Measurements from ENCODE around the gene FOSL2. TPM values are rescaled to one million over a fixed set of nuclear protein-coding genes. Genes with fewer than 3 reads are reported as not detected.

The FOSL2 gene
- polyA plus RNA-seq, 3 donors = 24.8 to 270 (median 28.6) TPM

DNA sequence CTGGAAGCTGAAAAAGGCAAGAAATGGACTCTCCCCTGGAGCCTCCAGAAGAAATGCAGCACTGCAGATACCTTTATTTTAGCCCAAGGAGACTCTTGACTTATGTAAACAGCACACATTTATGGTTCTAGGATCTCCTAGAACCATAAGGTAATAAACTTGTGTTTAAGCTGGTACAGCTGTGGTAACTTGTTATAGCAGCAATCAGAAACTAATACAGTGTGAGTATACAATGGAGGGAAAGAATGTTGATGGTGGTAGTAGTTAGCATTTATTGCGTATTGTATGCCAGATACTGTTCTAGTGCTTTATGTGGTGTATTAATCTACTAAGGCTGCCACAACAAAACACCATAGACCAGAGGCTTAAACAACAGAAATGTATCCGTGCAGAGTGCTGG, 40.6 kb downstream of the FOSL2 start:
- Histone ChIP-seq H3K27ac (ENCODE audit: low read depth in 1 of 2, low read length in 2 of 2) (no peak overlapping the region), H4K20me1 (ENCODE audit: insufficient read depth, low read length) (no peaks in the 10 kb centered on the region), H3K4me3 (replicated peaks in 1 of 3; ENCODE audit: low read depth in 2 of 3, low read length in 3 of 3) (no peak overlapping the region), H2AFZ (ENCODE audit: insufficient read depth, low read depth, low read length, poor library complexity, severe bottlenecking) (no peak overlapping the region), H3K27me3 (ENCODE audit: control insufficient read depth in 2 of 2, insufficient read depth in 2 of 2, low read length in 2 of 2) (no peaks in the 10 kb centered on the region), H3K4me1 (ENCODE audit: control insufficient read depth in 1 of 2, insufficient read depth in 2 of 2, low read length in 2 of 2) (peaks cover 31 to 57% of the 10 kb centered on the region in 2 donors), H3K79me2 (ENCODE audit: insufficient read depth, low read length) (no peaks in the 10 kb centered on the region), H3K9me3 (replicated peaks in 1 of 2; ENCODE audit: control insufficient read depth in 1 of 2, insufficient read depth in 1 of 2, low read length in 2 of 2) (no peaks in the 10 kb centered on the region), H3K36me3 (replicated peaks in 1 of 2; ENCODE audit: control insufficient read depth in 1 of 2, insufficient read depth in 2 of 2, low read length in 2 of 2) (no peaks in the 10 kb centered on the region), H3K9ac (ENCODE audit: insufficient read depth, low read length, poor library complexity, severe bottlenecking) (no peak overlapping the region), H3K4me2 (replicated peaks; ENCODE audit: extremely low read depth, low read length, poor library complexity, severe bottlenecking) (no peak overlapping the region)
- intact Hi-C loops (cut with micrococcal nuclease) = no loop called here
- H3K9me3 Mint-ChIP-seq = peaks cover 0 to 4% (median 0%) of the 10 kb centered on the region in 7 donors
- peaks cover 46% of the 10 kb centered on the region for H3K4me1 Mint-ChIP-seq
- H3K27ac Mint-ChIP-seq = no peak overlapping the region
- no peak overlapping the region for H3K4me3 Mint-ChIP-seq
- DNase-seq = no peak
- TF ChIP-seq, protein P1, sequence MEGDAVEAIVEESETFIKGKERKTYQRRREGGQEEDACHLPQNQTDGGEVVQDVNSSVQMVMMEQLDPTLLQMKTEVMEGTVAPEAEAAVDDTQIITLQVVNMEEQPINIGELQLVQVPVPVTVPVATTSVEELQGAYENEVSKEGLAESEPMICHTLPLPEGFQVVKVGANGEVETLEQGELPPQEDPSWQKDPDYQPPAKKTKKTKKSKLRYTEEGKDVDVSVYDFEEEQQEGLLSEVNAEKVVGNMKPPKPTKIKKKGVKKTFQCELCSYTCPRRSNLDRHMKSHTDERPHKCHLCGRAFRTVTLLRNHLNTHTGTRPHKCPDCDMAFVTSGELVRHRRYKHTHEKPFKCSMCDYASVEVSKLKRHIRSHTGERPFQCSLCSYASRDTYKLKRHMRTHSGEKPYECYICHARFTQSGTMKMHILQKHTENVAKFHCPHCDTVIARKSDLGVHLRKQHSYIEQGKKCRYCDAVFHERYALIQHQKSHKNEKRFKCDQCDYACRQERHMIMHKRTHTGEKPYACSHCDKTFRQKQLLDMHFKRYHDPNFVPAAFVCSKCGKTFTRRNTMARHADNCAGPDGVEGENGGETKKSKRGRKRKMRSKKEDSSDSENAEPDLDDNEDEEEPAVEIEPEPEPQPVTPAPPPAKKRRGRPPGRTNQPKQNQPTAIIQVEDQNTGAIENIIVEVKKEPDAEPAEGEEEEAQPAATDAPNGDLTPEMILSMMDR (IDR thresholded peaks at IDR 0.05) = no peak
- 100% methylated on average over 1 of the region's 2 CpGs for WGBS (ENCODE audit: insufficient coverage)
- peaks cover 0 to 5% (median under 1%) of the 10 kb centered on the region in 3 donors for H3K27me3 Mint-ChIP-seq (ENCODE audit: low read depth in 3 of 3)
- no peaks in the 10 kb centered on the region for H3K36me3 Mint-ChIP-seq

DNA sequence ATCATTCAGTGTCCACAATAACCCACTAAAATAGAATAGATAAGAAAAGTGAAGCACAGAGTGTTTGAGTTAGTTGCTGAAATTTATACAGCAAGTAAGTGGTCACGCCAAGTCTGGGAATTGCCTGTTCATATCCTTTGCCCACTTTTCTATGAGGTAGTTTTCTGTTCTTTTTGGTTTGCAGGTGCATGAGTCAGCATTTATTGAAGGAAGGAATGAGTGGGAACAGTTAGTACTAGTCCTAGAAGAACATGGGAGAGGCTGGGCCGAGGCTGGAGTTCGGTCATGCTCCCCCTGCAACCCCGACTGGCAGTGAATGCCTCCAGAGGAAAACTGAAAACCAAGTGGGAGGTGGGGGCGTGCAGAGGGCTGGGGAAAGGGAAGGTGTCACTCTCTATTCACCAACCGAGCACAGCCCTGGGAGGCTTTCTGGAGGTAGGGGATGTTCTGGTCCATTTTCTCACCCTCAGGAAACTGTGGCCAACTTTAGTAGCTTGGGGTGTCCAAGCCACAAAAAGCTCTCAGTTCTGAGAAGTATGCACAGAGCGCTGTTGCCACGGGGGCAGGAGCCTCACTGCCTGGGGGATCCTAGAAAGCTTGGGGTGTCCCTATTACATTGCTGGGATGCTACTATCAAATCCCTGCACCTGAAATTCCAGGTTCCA, 41.4 kb downstream of the FOSL2 start:
- peak overlapping the region in 1 of 2 donors; percentile 23 for H3K4me3 Mint-ChIP-seq
- H3K27me3 Mint-ChIP-seq (ENCODE audit: low read depth in 3 of 3) = peaks cover 0 to 6% (median 3%) of the 10 kb centered on the region in 3 donors
- WGBS (ENCODE audit: insufficient coverage) = 88% methylated on average over 3 of the region's 8 CpGs
- intact Hi-C loops (cut with micrococcal nuclease) = no loop called here
- Histone ChIP-seq H3K4me2 (replicated peaks; ENCODE audit: extremely low read depth, low read length, poor library complexity, severe bottlenecking) (no peak overlapping the region), H3K9ac (ENCODE audit: insufficient read depth, low read length, poor library complexity, severe bottlenecking) (no peak overlapping the region), H3K36me3 (replicated peaks in 1 of 2; ENCODE audit: control insufficient read depth in 1 of 2, insufficient read depth in 2 of 2, low read length in 2 of 2) (no peaks in the 10 kb centered on the region), H3K9me3 (replicated peaks in 1 of 2; ENCODE audit: control insufficient read depth in 1 of 2, insufficient read depth in 1 of 2, low read length in 2 of 2) (no peaks in the 10 kb centered on the region), H3K27me3 (ENCODE audit: control insufficient read depth in 2 of 2, insufficient read depth in 2 of 2, low read length in 2 of 2) (no peaks in the 10 kb centered on the region), H4K20me1 (ENCODE audit: insufficient read depth, low read length) (no peaks in the 10 kb centered on the region), H3K4me3 (replicated peaks in 1 of 3; ENCODE audit: low read depth in 2 of 3, low read length in 3 of 3) (no peak overlapping the region), H3K79me2 (ENCODE audit: insufficient read depth, low read length) (no peaks in the 10 kb centered on the region), H3K27ac (ENCODE audit: low read depth in 1 of 2, low read length in 2 of 2) (no peak overlapping the region), H3K4me1 (ENCODE audit: control insufficient read depth in 1 of 2, insufficient read depth in 2 of 2, low read length in 2 of 2) (peaks cover 28 to 51% of the 10 kb centered on the region in 2 donors), H2AFZ (ENCODE audit: insufficient read depth, low read depth, low read length, poor library complexity, severe bottlenecking) (no peak overlapping the region)
- H3K9me3 Mint-ChIP-seq = peaks cover 0 to 4% (median 0%) of the 10 kb centered on the region in 7 donors
- TF ChIP-seq, protein P1 (IDR thresholded peaks at IDR 0.05) = no peak
- no peak overlapping the region for H3K27ac Mint-ChIP-seq
- H3K36me3 Mint-ChIP-seq = no peaks in the 10 kb centered on the region
- H3K4me1 Mint-ChIP-seq = peaks cover 47% of the 10 kb centered on the region
- DNase-seq = no peak

Measured in CD14-positive monocyte (primary cell).